Right cardiac atrium (tissue), 5 donors: ENCODE measurements around the gene TEX11. TPM values are rescaled to one million over a fixed set of nuclear protein-coding genes. Genes with fewer than 3 reads are reported as not detected.

ENCODE experiments used
- polyA plus RNA-seq: library from polyadenylated mRNA; stranded (reverse); fragments of 200-250 nt; gene quantifications from one replicate; pipeline ENCODE4 v1.2.3, GENCODE V29; 2013
- total RNA-seq, 4 donors: library from RNA; stranded (reverse); fragmentation: NEBNext Ultra II Directional; extraction: Animal tissue kit (Norgen Biotek cat#: 25700); gene quantifications; one replicate each; pipeline ENCODE4 v1.2.1, GENCODE V29; 2021
- donor health status: healthy with polysubstance abuse.
- donor health status: DM: no; HTN: yes; CAD: no.
- donor health status: DM: no; HTN: no; CAD: no.
- donor health status: DM: no; HTN: yes; CAD: no; lungs with severe emphysema.
- donor health status: DM: yes; HTN: yes; CAD: no.

Gene TEX11
- total and polyA plus RNA-seq, 5 donors, result 0.09 to 0.25 TPM; not detected in 3

Other genes with a start within 250 kb of the TEX11 start
- gene SLC7A3, start 22.4 kb upstream of the TEX11 start, total RNA-seq, result not detected
- not detected for gene SLC7A3, start 22.4 kb upstream of the TEX11 start, polyA plus RNA-seq
- 10 to 100 TPM; 46.8 to 54.2 (median 50.6) TPM for gene SNX12, start 159.6 kb upstream of the TEX11 start, total RNA-seq
- gene SNX12, start 159.6 kb upstream of the TEX11 start, polyA plus RNA-seq, result 26.1 TPM
- gene FOXO4, start 187.1 kb upstream of the TEX11 start, total RNA-seq, result 10 to 100 TPM; 32.9 to 59.2 (median 37.1) TPM
- gene FOXO4, start 187.1 kb upstream of the TEX11 start, polyA plus RNA-seq, result 27.8 TPM
- gene CXorf65, start 198.0 kb upstream of the TEX11 start, total RNA-seq, result under 1 TPM in 1 of 4 donors, not detected in 3; 0.71 TPM
- gene CXorf65, start 198.0 kb upstream of the TEX11 start, polyA plus RNA-seq, result not detected
- 1 to 10 TPM in 3 of 4 donors, under 1 TPM in 1; 0.88 to 4.1 (median 2.2) TPM for gene IL2RG, start 202.9 kb upstream of the TEX11 start, total RNA-seq
- 1.1 TPM for gene IL2RG, start 202.9 kb upstream of the TEX11 start, polyA plus RNA-seq
- gene MED12, start 209.9 kb upstream of the TEX11 start, total RNA-seq, result 10 to 100 TPM; 19.6 to 25.9 (median 24.2) TPM
- 10.2 TPM for gene MED12, start 209.9 kb upstream of the TEX11 start, polyA plus RNA-seq
- gene NLGN3, start 236.1 kb upstream of the TEX11 start, total RNA-seq, result 1 to 10 TPM in 3 of 4 donors, under 1 TPM in 1; 0.75 to 1.9 (median 1.4) TPM
- gene NLGN3, start 236.1 kb upstream of the TEX11 start, polyA plus RNA-seq, result 0.88 TPM